Choroid plexus epithelial cell (primary cell): ENCODE data around the gene SLC7A14.

Experiments used
- DNase-seq: peaks from one replicate; pipeline ENCODE4 v3.0.0-alpha.2; 2010; ENCODE audit warnings: low read depth
- H3K4me3 ChIP-seq: 2 replicates; pipeline ENCODE4 v1.5.1; 2011; ENCODE audit warnings: low read depth, mild to moderate bottlenecking, control low read depth, low read length, moderate library complexity
- TF ChIP-seq, protein P1 (sequence below): conservative IDR thresholded peaks from 2 replicates; pipeline ENCODE4 v1.5.1; 2011; ENCODE audit warnings: low read depth, mild to moderate bottlenecking, control low read depth, inconsistent platforms, low read length, moderate library complexity

SLC7A14 gene

DNA sequence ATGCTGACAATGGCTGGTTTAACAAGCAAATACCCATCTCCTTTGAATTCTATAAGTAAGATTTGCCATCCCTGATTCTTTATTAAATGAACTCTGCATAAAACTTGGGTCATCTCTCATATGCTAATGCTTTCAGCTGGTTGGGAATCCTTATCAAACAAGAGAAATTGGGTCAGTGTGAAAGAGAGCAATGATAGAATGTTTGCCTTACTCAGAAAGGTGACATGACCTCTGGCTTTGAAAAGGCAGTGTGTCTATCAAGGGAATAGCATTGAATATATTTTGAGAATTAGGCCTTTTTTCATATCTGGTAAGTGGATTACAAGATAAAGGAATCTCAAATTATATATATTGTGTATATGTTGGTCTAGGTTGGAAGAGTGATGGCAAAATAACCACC, 8.7 kb upstream of the SLC7A14 start:
- no peak overlapping the region for H3K4me3 ChIP-seq
- TF ChIP-seq, protein P1, sequence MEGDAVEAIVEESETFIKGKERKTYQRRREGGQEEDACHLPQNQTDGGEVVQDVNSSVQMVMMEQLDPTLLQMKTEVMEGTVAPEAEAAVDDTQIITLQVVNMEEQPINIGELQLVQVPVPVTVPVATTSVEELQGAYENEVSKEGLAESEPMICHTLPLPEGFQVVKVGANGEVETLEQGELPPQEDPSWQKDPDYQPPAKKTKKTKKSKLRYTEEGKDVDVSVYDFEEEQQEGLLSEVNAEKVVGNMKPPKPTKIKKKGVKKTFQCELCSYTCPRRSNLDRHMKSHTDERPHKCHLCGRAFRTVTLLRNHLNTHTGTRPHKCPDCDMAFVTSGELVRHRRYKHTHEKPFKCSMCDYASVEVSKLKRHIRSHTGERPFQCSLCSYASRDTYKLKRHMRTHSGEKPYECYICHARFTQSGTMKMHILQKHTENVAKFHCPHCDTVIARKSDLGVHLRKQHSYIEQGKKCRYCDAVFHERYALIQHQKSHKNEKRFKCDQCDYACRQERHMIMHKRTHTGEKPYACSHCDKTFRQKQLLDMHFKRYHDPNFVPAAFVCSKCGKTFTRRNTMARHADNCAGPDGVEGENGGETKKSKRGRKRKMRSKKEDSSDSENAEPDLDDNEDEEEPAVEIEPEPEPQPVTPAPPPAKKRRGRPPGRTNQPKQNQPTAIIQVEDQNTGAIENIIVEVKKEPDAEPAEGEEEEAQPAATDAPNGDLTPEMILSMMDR = no peak
- no peak for DNase-seq

DNA sequence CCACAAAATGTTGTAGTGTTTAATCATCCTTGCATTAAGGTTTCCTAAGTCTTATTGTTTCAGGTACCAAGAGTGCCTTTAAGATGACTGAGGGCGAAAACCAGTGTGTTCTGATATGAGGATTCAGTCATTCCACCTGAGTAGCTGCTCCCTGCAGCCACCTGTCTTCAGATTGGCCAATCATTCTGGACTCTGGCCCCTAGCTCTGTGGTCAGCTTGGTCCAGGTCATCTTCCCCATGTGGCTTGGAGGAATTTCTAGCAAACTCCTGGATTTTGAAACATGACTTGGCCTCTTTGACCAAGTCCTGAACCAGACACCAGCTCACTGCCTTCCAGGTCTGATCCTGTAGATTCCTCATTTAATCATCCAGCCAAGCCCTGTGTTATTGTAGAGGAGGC, 7.8 kb upstream of the SLC7A14 start:
- H3K4me3 ChIP-seq = no peak overlapping the region
- DNase-seq = no peak
- TF ChIP-seq, protein P1 = no peak

- no peak for DNase-seq
- no peak overlapping the region for H3K4me3 ChIP-seq
- TF ChIP-seq, protein P1 = no peak
These were observed 3.2 kb upstream of the SLC7A14 start for GRCh38 chr3:170589113-170589512.

- TF ChIP-seq, protein P1 = no peak
- DNase-seq = no peak
- H3K4me3 ChIP-seq = peak overlapping the region; percentile 47
These were observed 603 bp downstream of the SLC7A14 start for GRCh38 chr3:170585008-170585936.

- no peak overlapping the region for H3K4me3 ChIP-seq
- DNase-seq = peak; percentile 74
These were observed 1.3 kb downstream of the SLC7A14 start for GRCh38 chr3:170584585-170585007.

DNA sequence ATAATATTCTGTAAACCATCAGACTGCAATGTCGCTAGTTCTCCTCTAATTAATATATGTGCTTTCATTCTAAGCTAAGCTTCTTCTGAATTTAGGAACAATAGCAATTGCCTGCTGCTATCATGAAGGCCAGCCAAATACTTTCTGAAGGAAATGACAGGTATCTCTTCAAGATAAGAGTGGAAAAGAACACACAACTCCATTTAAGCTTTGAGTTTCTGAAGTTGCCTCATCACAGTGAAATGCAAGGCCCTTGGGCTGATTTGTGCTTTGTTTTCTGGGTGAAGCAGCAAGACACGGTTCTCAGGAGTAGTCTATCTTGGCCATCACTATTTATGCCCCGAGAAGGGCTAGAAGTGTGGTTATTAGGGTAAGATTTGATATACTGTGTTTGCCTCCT, 6.2 kb downstream of the SLC7A14 start:
- no peak for DNase-seq
- TF ChIP-seq, protein P1 = no peak
- no peak overlapping the region for H3K4me3 ChIP-seq

More at GRCh38 chr3:170584585-170585007, 1.3 kb downstream of the SLC7A14 start:
- TF ChIP-seq, protein P1 = no peak
